ENCODE measurements around the gene G6PC3. TPM values are rescaled to one million over a fixed set of nuclear protein-coding genes. Genes with fewer than 3 reads are reported as not detected.

The G6PC3 gene
- total RNA-seq, 1 donor from 2014 or later, result 37.5 TPM

- Histone ChIP-seq H3K27me3 (ENCODE audit: control insufficient read depth, insufficient read depth, low read length) (peaks cover 10% of the 10 kb centered on the region), H3K4me3 (ENCODE audit: low read depth, low read length) (peak within 1 kb of the TSS; percentile 56), H3K36me3 (ENCODE audit: control insufficient read depth, insufficient read depth, low read length) (no peaks in the 10 kb centered on the region)
- DNase-seq (ENCODE audit: low read depth), result peak; percentile 56
- TF ChIP-seq CTCF (IDR thresholded peaks at IDR 0.05; ENCODE audit: insufficient read depth, low read length, poor library complexity, severe bottlenecking), result peak; percentile 68
Measured at GRCh38 chr17:44123356-44124117, 53.0 kb downstream of the G6PC3 start, which contains the start of gene HDAC5. Gene HDAC5 (minus strand): TSS chr17:44123641. CDS start chr17:44117515, 6,126 bp downstream.

DNA sequence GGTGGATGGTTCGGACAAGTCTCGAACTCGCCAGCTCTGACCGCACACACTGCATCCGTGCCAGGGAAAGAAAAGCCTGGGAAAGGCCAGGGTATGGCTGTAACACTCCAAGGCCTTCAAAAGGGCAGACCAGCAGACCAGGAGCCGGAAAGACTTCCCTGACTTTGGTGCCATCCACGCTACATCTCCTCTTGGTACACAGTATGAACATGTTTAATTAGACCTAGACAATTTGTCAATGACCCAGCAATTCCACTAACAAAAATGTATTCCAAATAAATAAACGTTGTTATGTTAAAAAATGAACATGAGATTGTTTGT, 53.5 kb downstream of the G6PC3 start:
- H3K36me3 ChIP-seq (ENCODE audit: control insufficient read depth, insufficient read depth, low read length), result no peaks in the 10 kb centered on the region
- DNase-seq (ENCODE audit: low read depth), result no peak

More for the DNA sequence above, 53.5 kb downstream of the G6PC3 start:
- Histone ChIP-seq H3K4me3 (ENCODE audit: low read depth, low read length) (peak overlapping the region; percentile 56), H3K27me3 (ENCODE audit: control insufficient read depth, insufficient read depth, low read length) (peaks cover 10% of the 10 kb centered on the region)
- TF ChIP-seq CTCF (IDR thresholded peaks at IDR 0.05; ENCODE audit: insufficient read depth, low read length, poor library complexity, severe bottlenecking), result no peak

Other genes with a start within 250 kb of the G6PC3 start
- gene MPP3, start 237.6 kb upstream of the G6PC3 start, total RNA-seq, result 4.1 and 13.2 TPM in 2 replicates
- gene CD300LG, start 223.6 kb upstream of the G6PC3 start, total RNA-seq, result not detected in 2 replicates
- gene MPP2, start 163.2 kb upstream of the G6PC3 start, total RNA-seq, result 2.7 and 3.0 TPM in 2 replicates
- not detected in 2 replicates for gene PPY, start 128.3 kb upstream of the G6PC3 start, total RNA-seq
- gene PYY, start 116.8 kb upstream of the G6PC3 start, total RNA-seq, result 0.48 TPM in 1 of 2 replicates, not detected in the other
- gene NAGS, start 66.1 kb upstream of the G6PC3 start, total RNA-seq, result 15.7 and 19.4 TPM in 2 replicates
- 37.8 and 52.4 TPM in 2 replicates for gene TMEM101, start 55.8 kb upstream of the G6PC3 start, total RNA-seq
- 39.1 and 52.7 TPM in 2 replicates for gene LSM12, start 4.1 kb upstream of the G6PC3 start, total RNA-seq
- 32.5 and 37.7 TPM in 2 replicates for gene HDAC5, start 52.9 kb downstream of the G6PC3 start, total RNA-seq
- 3.1 and 3.8 TPM in 2 replicates for gene HROB, start 71.2 kb downstream of the G6PC3 start, total RNA-seq
- not detected in 2 replicates for gene ASB16, start 100.0 kb downstream of the G6PC3 start, total RNA-seq
- gene TMUB2, start 116.2 kb downstream of the G6PC3 start, total RNA-seq, result 35.0 and 40.5 TPM in 2 replicates
- gene ATXN7L3, start 129.1 kb downstream of the G6PC3 start, total RNA-seq, result 50.8 and 65.9 TPM in 2 replicates
- 35.7 and 41.7 TPM in 2 replicates for gene UBTF, start 148.9 kb downstream of the G6PC3 start, total RNA-seq
- gene SLC4A1, start 197.4 kb downstream of the G6PC3 start, total RNA-seq, result not detected in 2 replicates
- gene RUNDC3A, start 237.9 kb downstream of the G6PC3 start, total RNA-seq, result 3.3 and 12.3 TPM in 2 replicates

Measured in kidney epithelial cell (primary cell).